ENCODE data around the gene ELANE.

The ELANE gene

DNA sequence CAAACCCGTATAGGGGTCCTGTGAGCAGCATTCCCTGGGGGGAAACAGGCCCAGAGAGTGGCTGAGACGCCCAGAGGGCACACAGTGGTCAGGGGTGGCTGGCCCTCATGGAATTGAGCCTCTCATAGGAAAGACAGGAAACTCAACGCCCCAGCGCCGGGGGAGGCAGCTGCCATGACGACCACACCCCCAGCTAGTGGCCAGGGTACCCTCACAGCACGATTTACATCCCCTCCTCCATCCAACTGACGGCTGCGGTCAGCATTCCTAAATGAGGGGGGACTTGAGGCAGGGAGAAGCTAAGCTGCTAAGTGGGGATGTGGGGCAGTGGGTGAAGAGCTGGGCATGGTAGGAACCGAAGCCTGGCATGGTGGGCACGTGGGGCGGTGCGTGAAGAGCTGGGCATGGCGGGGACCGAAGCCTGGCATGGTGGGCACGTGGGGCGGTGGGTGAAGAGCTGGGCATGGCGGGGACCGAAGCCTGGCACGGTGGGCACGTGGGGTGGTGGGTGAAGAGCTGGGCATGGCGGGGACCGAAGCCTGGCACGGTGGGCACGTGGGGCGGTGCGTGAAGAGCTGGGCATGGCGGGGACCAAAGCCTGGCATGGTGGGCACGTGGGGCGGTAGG is 30.9 kb downstream of the ELANE start:
- no peak overlapping the region for H3K4me3 ChIP-seq (ENCODE audit: low read depth, low read length)
- TF ChIP-seq, protein P1, sequence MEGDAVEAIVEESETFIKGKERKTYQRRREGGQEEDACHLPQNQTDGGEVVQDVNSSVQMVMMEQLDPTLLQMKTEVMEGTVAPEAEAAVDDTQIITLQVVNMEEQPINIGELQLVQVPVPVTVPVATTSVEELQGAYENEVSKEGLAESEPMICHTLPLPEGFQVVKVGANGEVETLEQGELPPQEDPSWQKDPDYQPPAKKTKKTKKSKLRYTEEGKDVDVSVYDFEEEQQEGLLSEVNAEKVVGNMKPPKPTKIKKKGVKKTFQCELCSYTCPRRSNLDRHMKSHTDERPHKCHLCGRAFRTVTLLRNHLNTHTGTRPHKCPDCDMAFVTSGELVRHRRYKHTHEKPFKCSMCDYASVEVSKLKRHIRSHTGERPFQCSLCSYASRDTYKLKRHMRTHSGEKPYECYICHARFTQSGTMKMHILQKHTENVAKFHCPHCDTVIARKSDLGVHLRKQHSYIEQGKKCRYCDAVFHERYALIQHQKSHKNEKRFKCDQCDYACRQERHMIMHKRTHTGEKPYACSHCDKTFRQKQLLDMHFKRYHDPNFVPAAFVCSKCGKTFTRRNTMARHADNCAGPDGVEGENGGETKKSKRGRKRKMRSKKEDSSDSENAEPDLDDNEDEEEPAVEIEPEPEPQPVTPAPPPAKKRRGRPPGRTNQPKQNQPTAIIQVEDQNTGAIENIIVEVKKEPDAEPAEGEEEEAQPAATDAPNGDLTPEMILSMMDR (IDR thresholded peaks at IDR 0.05; ENCODE audit: low read depth, low read length): no peak

DNA sequence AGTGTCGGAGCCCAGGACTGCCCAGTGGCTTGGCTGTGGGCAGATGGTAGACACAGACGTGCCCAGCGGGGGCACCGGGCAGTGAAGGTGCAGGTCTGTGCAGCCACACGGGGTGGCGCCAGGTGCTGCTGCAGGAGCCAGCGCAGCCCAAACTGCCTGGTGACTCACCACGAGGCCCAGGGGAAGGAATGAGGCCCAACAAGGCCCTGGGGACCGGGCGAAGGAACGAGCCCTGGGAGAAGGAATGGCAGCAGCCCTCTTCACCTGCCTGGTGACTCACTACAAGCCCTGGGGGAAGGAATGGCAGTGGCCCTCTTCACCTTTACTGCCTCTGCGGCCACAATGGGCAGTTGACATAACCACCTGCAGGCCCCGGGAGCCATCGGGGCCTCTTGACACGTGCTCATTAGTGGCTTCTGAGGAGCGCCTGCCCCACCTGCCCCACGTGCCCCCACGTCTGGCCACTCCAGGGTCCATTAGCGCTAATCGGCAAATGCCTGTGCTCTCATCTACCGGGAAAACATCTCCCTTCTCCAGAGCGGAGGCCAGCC is 31.6 kb downstream of the ELANE start:
- TF ChIP-seq, protein P1 (IDR thresholded peaks at IDR 0.05; ENCODE audit: low read depth, low read length): no peak
- no peak overlapping the region for H3K4me3 ChIP-seq (ENCODE audit: low read depth, low read length)

DNA sequence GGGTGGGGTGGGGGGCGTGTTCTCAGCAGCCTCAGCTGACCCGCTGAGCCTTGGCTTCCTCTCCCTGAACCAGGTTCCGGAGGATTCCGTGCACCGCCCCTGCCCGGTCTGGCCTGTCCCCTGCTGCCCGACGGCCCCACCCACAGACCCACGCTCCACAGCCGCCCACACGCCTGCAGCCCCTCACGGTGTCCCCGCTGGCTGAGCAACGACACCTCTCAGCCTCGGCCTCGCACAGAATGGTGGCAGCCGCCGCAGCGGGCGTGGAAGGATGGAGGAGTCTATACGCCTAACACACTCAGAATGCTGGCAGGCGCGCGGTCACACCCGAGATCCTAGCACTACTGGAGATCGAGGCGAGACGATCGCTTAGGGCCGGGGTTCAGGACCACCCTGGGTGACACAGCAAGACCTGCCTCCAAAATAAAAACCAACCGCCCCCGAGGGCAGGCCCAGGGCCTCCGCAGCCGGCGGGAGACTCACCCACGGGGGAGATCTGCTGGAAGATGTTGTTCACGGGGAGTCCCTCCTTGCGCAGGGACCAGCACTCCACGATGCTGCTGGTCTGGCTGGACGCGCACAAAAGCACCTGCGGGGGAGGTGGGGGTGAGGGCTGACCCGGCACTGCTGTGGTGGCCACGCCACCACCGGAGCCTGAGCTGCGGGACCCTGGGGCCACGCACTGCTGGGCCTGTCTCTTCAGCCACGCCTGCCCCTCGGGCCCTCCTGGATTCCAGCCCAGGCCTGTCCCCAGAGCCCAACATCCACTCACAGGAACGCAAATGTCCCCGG is 32.5 kb downstream of the ELANE start:
- TF ChIP-seq, protein P1 (IDR thresholded peaks at IDR 0.05; ENCODE audit: low read depth, low read length): no peak
- H3K4me3 ChIP-seq (ENCODE audit: low read depth, low read length): no peak overlapping the region

DNA sequence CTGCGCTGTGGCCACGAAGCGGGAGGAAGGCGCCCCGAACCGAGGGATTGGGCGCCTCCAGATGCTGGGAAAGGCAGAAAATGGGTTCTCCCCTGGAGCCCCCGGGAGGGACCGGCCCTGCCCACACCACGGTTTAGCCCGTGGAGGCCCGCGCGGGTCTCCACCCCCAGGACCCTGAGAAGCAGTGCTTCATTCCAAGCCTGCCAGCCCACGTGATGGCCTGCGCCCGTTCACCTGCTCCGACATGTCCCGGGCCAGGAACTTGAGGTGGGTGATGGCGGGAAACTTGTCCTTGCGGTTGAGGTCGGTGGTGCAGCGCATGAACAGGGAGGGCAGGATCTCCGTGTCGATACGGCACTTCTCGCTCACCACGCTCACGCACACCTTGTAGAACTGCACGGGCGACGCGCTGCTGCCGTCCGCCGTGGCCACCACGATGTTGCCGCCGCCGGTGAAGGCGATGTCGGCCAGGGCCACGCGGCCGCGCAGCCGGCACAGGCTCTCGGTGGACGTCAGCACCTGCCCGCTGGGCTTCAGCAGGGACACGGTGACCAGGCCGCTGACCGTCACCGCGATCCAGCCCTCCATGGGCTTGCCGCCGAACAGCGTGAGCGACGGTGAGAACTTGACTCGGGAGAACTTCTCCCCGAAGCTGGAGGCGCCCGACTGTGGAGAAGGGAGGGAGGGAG is 33.6 kb downstream of the ELANE start:
- TF ChIP-seq, protein P1 (IDR thresholded peaks at IDR 0.05; ENCODE audit: low read depth, low read length): no peak

DNA sequence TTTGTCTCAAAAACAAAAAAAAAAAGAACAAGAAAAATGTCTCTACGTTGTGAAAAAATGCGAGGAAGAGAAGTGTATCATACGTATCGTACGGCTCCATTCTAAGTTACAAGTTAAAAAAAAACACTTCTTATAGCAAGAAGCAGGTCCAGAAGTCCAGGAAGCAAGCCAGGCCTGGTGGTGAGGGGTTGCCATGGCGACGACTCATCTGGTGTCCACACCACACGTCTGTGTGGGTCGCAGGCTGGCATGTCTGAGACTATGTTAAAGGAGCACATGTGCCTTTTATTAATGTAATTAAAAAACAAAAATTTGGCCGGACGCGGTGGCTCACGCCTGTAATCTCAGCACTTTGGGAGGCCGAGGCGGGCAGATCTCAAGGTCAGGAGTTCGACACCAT is 35.0 kb downstream of the ELANE start:
- TF ChIP-seq, protein P1 (IDR thresholded peaks at IDR 0.05; ENCODE audit: low read depth, low read length): no peak
- H3K4me3 ChIP-seq (ENCODE audit: low read depth, low read length): no peak overlapping the region

More for the DNA sequence above, 33.6 kb downstream of the ELANE start:
- H3K4me3 ChIP-seq (ENCODE audit: low read depth, low read length): no peak overlapping the region

DNA sequence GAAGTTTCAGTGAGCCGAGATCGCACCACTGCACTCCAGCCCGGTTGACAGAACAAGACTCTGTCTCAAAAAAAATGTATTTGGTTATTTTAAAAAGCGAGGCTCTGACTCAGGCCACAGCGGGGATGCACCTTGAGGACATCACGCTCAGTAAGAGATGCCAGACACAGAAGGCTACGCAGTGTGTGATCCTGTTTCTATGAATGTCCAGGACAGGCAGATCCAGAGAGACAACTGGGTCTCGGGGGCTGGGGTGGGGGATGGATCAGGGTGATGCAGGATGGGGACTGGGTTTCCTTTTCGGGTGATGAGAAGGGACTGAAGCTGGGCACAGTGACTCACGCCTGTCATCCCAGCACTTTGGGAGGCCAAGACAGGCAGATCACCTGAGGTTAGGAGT is 35.5 kb downstream of the ELANE start:
- TF ChIP-seq, protein P1 (IDR thresholded peaks at IDR 0.05; ENCODE audit: low read depth, low read length): no peak
- H3K4me3 ChIP-seq (ENCODE audit: low read depth, low read length): no peak overlapping the region
